Muscle layer of duodenum (tissue), 2 donors: ENCODE results near the gene SNX11.

Experiments used
- H3K27ac ChIP-seq: one replicate; pipeline ENCODE4 v1.7.0; 2013; ENCODE audit warnings: mild to moderate bottlenecking, low read length
- H3K27me3 ChIP-seq: one replicate; pipeline ENCODE4 v1.7.0; 2013; ENCODE audit warnings: low read depth, mild to moderate bottlenecking, control low read depth, low read length
- H3K36me3 ChIP-seq, 2 donors: one replicate each; pipeline ENCODE4 v1.7.0; 2013; ENCODE audit warnings: low read length in 2 of 2, control low read depth in 1 of 2, mild to moderate bottlenecking in 1 of 2; ENCODE audit not compliant: insufficient read depth in 2 of 2, control insufficient read depth in 1 of 2
- H3K4me1 ChIP-seq, 2 donors: one replicate each; pipeline ENCODE4 v1.7.0; 2013; ENCODE audit warnings: low read length in 2 of 2, mild to moderate bottlenecking in 2 of 2, control low read depth in 1 of 2, moderate library complexity in 1 of 2; ENCODE audit not compliant: insufficient read depth in 2 of 2, control insufficient read depth in 1 of 2
- H3K4me3 ChIP-seq, 2 donors: one replicate each; pipeline ENCODE4 v1.7.0; 2013; ENCODE audit warnings: low read length in 2 of 2, low read depth in 1 of 2, mild to moderate bottlenecking in 1 of 2
- H3K9me3 ChIP-seq, 2 donors: one replicate each; pipeline ENCODE4 v1.7.0; 2013; ENCODE audit warnings: low read length in 2 of 2, control low read depth in 1 of 2, mild to moderate bottlenecking in 1 of 2; ENCODE audit not compliant: control insufficient read depth in 1 of 2
- donor health status: healthy.

The SNX11 gene

DNA sequence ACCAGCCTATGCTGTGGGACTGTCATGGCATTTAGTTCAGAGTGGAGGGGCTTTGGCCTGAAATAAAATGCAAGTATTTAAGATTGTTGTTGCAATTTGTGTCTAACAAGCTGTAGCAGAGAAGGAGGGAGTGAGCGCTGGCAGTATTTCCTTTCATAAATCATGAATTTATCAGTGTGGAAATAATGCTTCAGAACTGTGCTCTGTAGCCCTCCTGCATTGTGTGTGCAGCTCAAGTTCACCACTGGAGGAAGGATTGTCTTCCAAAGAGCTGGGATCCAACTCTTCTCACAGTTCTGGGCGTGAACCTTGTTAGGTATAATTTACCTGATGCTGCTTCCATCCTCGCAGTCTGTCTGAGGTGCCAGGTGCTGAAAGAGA lies 15.1 kb downstream of the SNX11 start:
- Histone ChIP-seq H3K9me3 (no peaks in the 10 kb centered on the region), H3K27ac (no peak overlapping the region), H3K36me3 (peaks cover 52 to 58% of the 10 kb centered on the region in 2 donors), H3K27me3 (no peaks in the 10 kb centered on the region), H3K4me3 (no peak overlapping the region), H3K4me1 (no peaks in the 10 kb centered on the region)

DNA sequence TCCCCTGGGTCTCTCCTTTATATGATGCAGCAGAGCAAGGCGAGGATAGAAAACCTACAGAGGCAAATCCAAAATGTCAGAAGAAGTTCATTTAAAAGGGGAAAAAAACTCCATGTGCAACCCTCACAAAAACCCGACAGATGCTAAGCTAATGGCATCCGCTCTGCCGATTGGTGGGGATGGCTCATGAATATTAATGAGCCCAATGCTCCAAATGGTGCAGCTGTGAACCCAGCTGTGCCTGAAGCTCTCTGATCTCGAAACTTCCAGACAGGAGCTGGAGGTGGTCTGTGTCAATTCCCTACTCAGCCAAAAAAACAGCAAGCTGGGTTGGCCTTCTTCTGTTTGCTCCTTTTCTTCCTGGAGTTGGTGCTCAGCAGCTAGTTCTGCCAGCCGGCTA lies 15.5 kb downstream of the SNX11 start:
- H3K4me1 ChIP-seq: no peaks in the 10 kb centered on the region
- H3K36me3 ChIP-seq: peaks cover 49 to 53% of the 10 kb centered on the region in 2 donors
- H3K4me3 ChIP-seq: no peak overlapping the region
- no peak overlapping the region for H3K27ac ChIP-seq
- no peaks in the 10 kb centered on the region for H3K27me3 ChIP-seq
- H3K9me3 ChIP-seq: no peaks in the 10 kb centered on the region

DNA sequence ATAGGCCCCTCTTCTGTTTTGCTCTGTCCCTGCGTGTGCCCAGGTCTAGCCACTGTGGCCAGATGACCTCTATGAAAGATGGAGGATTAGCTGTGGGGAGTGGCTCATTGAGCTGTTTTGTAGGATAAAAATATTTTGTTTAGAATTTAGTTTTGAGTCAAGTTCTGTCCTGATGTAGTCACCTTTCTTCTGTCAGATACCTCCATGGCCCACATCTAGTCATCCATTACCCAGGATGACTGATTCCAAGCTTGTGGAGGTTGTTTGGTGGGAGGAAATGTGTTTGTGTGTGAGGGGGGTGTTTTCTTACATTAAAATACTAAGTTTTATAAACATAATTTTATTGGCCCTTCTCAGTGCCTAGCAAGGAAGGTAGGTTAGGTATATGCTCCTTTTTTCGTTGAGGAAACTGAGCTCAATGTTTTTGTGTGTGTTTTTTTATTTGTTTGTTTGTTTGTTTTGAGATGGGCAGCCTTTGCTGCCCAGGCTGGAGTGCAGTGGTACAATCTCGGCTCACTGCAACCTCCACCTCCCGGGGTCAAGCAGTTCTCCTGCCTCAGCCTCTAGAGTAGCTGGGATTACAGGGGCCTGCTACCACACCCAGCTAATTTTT lies 16.3 kb downstream of the SNX11 start:
- Histone ChIP-seq H3K27me3 (no peaks in the 10 kb centered on the region), H3K36me3 (peaks cover 44 to 48% of the 10 kb centered on the region in 2 donors), H3K4me3 (no peak overlapping the region), H3K9me3 (no peaks in the 10 kb centered on the region), H3K27ac (no peak overlapping the region), H3K4me1 (no peaks in the 10 kb centered on the region)

DNA sequence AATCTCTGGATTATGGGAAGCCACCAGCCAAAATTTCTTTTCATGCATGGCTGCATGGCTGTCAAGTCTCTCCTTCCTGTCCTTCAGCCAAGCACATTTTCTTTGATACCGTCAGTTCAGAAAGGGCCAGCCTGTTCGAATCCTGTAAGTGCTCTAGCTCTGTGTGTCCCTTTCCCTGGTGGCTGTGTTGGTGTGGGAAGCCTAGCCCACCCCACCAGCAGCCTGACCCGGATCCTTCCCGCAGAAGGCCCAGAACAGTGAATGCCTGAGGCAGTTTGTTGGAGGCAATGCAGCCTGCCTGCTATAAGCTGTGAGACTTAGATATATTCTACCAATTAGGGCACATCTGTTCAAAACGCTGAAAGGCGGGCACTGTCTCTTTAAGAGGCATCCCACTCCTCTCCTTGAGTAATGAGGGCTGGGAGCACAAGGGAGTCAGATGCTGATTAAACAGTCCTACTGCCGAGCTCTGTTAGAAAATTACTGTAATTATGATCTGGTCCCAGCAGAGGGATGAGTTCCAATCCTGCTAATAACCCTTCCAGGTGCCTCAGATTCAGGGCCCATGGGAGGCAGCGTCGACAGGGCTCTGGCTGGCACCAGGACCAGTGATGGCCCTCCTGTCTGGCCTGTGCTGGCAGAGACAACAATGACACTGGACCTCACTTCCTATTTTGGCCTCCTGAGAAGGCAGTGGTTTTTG lies 18.4 kb downstream of the SNX11 start:
- no peaks in the 10 kb centered on the region for H3K4me1 ChIP-seq
- no peaks in the 10 kb centered on the region for H3K9me3 ChIP-seq
- H3K4me3 ChIP-seq: no peak overlapping the region
- peaks cover 33 to 38% of the 10 kb centered on the region in 2 donors for H3K36me3 ChIP-seq
- H3K27me3 ChIP-seq: no peaks in the 10 kb centered on the region
- H3K27ac ChIP-seq: no peak overlapping the region

DNA sequence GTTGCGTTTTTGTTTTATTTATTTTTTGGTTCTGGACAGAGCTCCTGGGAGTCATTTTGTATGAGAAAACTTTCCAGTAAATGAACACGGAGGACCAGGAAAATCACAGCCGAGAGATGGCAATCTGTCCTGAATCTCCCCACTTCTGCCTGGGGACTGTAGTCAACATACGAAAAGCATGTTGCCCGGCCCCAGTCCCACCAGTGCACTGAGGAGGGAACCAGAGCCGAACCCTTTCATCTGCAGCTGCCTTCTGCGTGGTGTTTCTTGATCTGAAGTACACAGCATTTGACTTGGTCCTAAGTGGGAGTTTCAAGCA lies 18.9 kb downstream of the SNX11 start:
- no peak overlapping the region for H3K4me3 ChIP-seq
- no peaks in the 10 kb centered on the region for H3K27me3 ChIP-seq
- no peak overlapping the region for H3K27ac ChIP-seq
- H3K9me3 ChIP-seq: no peaks in the 10 kb centered on the region
- H3K36me3 ChIP-seq: peaks cover 28 to 33% of the 10 kb centered on the region in 2 donors
- no peaks in the 10 kb centered on the region for H3K4me1 ChIP-seq

DNA sequence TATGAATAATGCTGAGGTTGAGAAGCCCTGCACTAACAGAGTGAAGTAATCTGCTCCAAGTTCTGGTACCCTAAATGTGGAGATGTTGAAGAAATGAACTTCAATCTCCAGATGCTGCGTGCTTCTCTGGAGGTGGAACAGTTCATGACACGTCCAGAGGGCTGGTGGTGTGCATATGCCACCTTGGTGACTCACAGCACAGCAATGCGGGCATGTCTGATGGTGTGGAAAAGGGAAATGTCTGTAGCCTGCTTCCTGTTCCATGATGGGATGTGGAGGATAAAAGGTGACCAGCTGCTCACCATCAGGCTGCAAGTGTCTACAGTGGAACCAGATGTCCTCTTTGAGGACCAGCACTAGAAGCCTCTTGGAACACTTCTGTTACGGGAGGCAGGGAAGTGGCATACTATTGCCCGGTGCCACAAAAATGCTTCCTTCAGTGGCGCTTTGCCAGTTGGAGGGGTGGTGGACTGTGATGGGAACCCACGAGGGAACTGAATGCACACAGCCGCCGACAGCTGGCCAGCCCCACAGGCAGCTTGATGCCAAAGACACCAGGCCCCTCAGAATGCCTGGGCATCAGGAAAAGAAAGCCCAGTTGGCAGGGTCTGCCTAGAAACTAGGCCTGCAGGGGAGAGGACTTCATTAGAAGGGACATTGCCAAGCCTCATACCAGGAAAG lies 19.9 kb downstream of the SNX11 start:
- Histone ChIP-seq H3K27me3 (no peaks in the 10 kb centered on the region), H3K4me3 (no peak overlapping the region), H3K36me3 (peaks cover 18 to 23% of the 10 kb centered on the region in 2 donors), H3K27ac (no peak overlapping the region), H3K4me1 (no peaks in the 10 kb centered on the region), H3K9me3 (no peaks in the 10 kb centered on the region)

DNA sequence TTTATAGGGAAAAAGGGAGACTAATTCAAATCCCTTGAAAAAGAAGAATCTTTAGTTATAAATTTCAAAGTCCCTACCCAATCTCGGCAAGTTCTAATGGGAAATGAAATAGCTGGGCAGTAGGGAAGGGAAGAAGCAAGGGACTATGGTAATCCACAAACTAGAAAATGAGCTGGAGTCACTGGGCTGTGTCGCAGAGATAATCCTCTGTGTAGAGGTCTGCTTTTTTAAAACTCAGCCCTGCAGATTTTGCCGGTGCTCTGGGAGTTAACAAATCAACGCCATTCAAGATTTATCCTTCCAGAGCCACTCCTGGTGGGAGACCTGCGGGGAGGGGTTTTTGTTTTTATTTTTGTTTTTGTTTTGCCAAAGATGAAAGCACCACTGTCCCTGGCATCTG lies 20.8 kb downstream of the SNX11 start:
- Histone ChIP-seq H3K27ac (no peak overlapping the region), H3K27me3 (no peaks in the 10 kb centered on the region), H3K4me1 (no peaks in the 10 kb centered on the region), H3K36me3 (peaks cover 10 to 14% of the 10 kb centered on the region in 2 donors), H3K4me3 (no peak overlapping the region), H3K9me3 (no peaks in the 10 kb centered on the region)

DNA sequence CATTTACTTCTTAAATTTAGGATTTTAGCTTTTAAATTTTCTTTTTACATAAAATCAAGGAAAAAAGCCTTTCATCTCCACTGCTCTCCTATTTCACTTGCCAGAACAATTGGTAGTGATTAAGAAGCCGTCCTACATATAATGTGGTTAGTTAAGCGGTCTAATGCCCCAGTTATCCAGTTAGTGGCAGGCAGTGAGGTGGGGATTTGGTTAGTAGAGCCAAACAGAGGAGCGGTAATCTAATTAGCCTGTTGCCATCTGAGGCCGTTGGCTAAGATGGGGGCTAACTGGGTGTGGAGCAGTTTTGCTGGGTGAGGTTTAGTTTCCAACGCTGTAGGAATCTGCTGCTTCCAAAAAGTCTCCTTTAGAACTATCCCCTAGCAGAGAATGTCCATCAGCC lies 22.4 kb downstream of the SNX11 start:
- no peaks in the 10 kb centered on the region for H3K27me3 ChIP-seq
- H3K4me1 ChIP-seq: no peaks in the 10 kb centered on the region
- no peak overlapping the region for H3K4me3 ChIP-seq
- peaks cover 6 to 11% of the 10 kb centered on the region in 2 donors for H3K36me3 ChIP-seq
- H3K9me3 ChIP-seq: no peaks in the 10 kb centered on the region
- H3K27ac ChIP-seq: no peak overlapping the region

DNA sequence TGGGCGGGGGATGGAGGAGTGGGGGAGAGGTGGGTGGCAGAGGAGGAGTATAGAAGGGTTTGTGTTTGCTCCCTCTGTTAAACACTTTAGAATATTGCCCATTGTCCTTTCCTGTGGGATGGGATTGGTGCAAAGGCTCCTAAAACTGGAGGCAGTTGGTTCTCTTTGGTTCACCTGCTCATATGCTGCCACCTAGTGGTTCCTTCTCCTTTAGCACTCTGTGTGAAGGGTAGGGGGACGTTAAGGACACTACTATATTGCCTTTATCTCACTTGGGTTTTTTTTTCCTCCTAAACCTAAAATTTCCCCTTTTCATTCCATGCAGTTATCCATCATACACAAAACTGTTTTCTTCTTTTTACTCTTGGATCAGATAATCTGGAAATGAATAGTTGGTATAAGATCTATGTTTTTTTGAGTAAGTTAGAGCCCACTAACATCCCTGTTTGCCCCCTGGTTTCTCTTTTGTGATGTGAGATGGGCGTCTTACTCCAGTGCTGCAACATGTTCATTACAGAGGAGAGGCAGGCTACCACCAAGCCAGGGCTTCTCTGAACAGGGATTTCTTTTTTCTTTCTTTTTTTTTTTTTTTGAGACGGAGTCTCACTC lies 23.8 kb downstream of the SNX11 start:
- no peaks in the 10 kb centered on the region for H3K9me3 ChIP-seq
- H3K27ac ChIP-seq: no peak overlapping the region
- no peak overlapping the region for H3K4me3 ChIP-seq
- no peaks in the 10 kb centered on the region for H3K4me1 ChIP-seq
- H3K27me3 ChIP-seq: no peaks in the 10 kb centered on the region
- peaks cover 0 to 5% of the 10 kb centered on the region in 2 donors for H3K36me3 ChIP-seq

DNA sequence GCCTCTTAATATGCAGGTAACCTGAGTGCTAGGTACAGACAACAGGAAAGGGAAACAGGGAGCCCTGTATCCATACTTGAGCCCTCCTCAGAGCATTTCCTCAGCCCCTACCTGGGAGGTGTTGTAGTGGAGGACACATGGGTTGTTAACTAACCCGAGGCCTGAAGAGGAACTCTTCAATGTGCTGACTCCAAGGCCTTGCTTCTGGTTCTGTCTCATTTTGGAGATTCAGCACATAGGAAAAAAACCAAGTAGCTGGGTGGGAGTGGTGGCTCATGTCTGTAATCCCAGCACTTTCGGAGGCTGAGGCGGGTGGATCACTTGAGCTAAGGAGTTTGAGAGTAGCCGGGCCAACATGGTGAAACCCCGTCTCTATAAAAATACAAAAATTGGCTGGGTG lies 24.8 kb downstream of the SNX11 start:
- no peaks in the 10 kb centered on the region for H3K4me1 ChIP-seq
- H3K27ac ChIP-seq: no peak overlapping the region
- H3K4me3 ChIP-seq: no peak overlapping the region
- H3K27me3 ChIP-seq: no peaks in the 10 kb centered on the region
- H3K9me3 ChIP-seq: no peaks in the 10 kb centered on the region
- no peaks in the 10 kb centered on the region for H3K36me3 ChIP-seq

DNA sequence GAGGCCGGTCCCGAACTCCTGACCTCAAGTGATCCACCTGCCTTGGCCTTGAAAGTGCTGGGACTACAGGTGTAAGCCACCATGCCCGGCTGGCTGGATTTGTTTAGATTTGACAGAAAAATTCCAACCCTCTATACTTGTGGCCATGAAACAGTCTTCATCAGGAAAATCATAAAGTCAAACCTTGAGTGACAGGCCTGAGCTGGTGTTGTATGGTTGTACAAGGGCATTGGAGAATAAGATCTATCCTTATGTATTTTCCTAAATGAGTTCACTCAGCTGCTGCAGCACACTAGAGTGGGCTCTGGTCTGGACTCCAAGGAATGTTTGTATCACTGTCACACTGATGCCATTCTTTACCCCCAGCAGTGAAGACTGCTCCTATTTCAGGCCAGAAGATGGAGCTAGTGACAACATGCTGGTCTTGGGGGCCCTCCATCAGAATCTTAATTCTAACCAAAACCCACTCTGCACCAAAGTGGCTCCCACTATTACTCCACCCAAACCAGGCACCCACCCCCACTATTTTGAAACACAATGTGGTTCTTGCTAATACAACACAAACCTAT lies 27.4 kb downstream of the SNX11 start:
- Histone ChIP-seq H3K36me3 (no peaks in the 10 kb centered on the region), H3K4me3 (no peak overlapping the region)

More for the DNA sequence above, 27.4 kb downstream of the SNX11 start:
- Histone ChIP-seq H3K27me3 (no peaks in the 10 kb centered on the region), H3K9me3 (no peaks in the 10 kb centered on the region), H3K4me1 (no peaks in the 10 kb centered on the region), H3K27ac (no peak overlapping the region)
